ENCODE measurements around the gene TGFB1I1.

The TGFB1I1 gene

DNA sequence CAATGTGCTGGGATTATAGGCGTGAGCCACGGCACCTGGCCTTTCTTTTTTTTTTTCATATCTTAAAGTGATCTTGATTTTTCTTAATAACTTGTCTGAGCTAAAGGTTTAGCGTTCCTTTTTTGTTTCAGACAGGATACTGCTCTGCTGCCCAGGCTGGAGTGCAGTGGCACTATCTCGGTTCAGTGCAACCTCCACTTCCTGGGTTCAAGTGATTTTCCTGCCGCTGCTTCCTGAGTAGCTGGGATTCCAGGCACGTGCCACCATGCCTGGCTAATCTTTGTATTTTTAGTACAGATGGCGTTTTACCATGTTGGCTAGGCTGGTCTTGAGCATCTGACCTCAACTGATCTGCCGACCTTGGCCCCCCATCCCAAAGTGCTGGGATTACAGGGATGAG lies 32.2 kb downstream of the TGFB1I1 start:
- no peak overlapping the region for H3K4me3 ChIP-seq (ENCODE audit: low read depth, low read length)
- no peak overlapping the region for H3K27ac ChIP-seq (ENCODE audit: low read depth, low read length)
- no peak overlapping the region for H3K9ac ChIP-seq (ENCODE audit: low read depth, low read length)
- no peaks in the 10 kb centered on the region for H3K9me3 ChIP-seq (ENCODE audit: control insufficient read depth, insufficient read depth, low read length)
- peaks cover 20% of the 10 kb centered on the region for H3K4me1 ChIP-seq (ENCODE audit: control insufficient read depth, insufficient read depth, low read length)
- H3K27me3 ChIP-seq (ENCODE audit: control insufficient read depth, insufficient read depth, low read length): no peaks in the 10 kb centered on the region
- peaks cover 14% of the 10 kb centered on the region for H3K36me3 ChIP-seq (ENCODE audit: control insufficient read depth, insufficient read depth, low read length)

DNA sequence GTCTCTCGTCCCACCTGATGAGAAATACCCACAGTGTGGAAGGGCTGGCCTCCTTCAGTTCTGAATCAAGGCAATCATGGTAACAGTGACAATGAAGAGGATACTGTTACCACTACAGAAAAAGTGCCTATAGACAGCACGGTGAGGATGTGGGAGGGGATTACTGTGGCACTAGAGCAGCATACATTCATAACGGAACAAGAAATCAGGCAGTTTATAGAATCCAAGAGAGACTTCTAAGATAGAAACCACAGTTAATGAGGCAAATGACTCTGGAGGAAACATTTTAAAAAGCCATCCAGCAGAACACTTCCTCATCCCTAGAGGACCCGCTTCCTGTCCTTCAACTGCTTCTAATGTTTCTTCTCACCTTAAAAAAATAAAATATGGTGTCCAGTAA lies 33.5 kb downstream of the TGFB1I1 start:
- Histone ChIP-seq H3K36me3 (ENCODE audit: control insufficient read depth, insufficient read depth, low read length) (peaks cover 8% of the 10 kb centered on the region; the same call in 1 of the 2 replicates), H3K27ac (ENCODE audit: low read depth, low read length) (no peak overlapping the region), H3K9me3 (ENCODE audit: control insufficient read depth, insufficient read depth, low read length) (no peaks in the 10 kb centered on the region), H3K4me3 (ENCODE audit: low read depth, low read length) (no peak overlapping the region), H3K9ac (ENCODE audit: low read depth, low read length) (no peak overlapping the region), H3K4me1 (ENCODE audit: control insufficient read depth, insufficient read depth, low read length) (peaks cover 21% of the 10 kb centered on the region), H3K27me3 (ENCODE audit: control insufficient read depth, insufficient read depth, low read length) (no peaks in the 10 kb centered on the region)

DNA sequence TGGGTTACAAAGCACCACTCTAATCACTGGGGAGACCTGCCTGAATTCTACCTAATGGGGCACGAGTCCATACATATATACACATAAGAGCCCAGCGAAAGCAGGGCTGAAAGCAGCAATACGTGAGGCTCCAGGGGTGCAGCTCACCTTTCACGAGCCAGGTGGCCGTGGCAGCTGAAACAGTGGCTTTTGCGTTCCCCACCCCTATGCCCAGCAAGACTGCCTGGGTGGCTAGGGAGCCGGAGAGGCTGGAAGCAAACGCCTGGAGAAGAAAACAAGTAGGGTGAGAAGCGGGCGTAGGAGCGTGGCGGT lies 35.6 kb downstream of the TGFB1I1 start:
- Histone ChIP-seq H3K27me3 (ENCODE audit: control insufficient read depth, insufficient read depth, low read length) (no peaks in the 10 kb centered on the region), H3K4me1 (ENCODE audit: control insufficient read depth, insufficient read depth, low read length) (peaks cover 11% of the 10 kb centered on the region), H3K36me3 (ENCODE audit: control insufficient read depth, insufficient read depth, low read length) (peaks cover 8% of the 10 kb centered on the region; the same call in 1 of the 2 replicates), H3K27ac (ENCODE audit: low read depth, low read length) (peak overlapping the region; percentile 83), H3K4me3 (ENCODE audit: low read depth, low read length) (peak overlapping the region; percentile 85), H3K9ac (ENCODE audit: low read depth, low read length) (peak overlapping the region; percentile 89), H3K9me3 (ENCODE audit: control insufficient read depth, insufficient read depth, low read length) (no peaks in the 10 kb centered on the region)

DNA sequence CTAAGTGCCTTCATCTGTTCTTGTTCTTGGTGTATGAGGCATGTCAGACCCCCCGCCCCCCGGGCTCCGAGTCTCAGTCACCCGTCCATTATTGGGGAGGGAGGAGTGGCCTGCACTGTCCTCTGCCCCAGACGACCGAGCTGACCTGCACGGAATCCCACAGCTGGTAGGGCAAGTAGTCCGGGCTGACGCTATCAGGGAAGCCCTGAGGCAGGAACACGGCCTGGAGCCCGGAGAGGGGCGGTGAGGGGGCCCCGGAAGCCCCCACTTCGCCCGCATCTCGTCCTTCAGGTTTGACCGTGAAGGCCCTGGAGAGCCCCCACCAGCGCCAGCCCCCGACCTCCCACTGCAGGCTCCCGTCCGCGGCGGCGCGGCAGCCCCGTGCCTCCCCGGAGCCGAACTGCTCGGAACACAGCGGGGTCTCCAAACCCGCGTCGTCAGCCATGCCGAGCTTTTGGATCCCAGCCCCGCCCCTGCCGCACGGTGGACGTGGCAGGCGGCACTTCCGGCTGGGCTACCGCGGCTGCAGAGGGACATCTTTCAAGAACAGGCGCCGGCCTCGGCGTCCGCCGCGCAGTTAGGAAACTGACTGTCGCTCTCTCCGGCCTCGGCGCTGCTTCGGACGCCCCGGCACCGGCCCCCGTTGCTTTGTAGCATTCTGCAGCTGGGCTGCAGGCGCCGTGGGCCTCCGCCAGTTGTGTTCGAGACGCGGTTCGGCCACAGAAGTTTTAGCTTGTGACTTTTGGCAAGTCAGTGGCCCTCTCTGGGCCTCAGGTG lies 36.2 kb downstream of the TGFB1I1 start, which contains the start of gene RUSF1:
TSS of gene RUSF1 (minus strand) at position 463 of the 777 bp plus-strand sequence. CDS start at position 445, 18 bp downstream.
- Histone ChIP-seq H3K4me1 (ENCODE audit: control insufficient read depth, insufficient read depth, low read length) (peaks cover 11% of the 10 kb centered on the region), H3K27ac (ENCODE audit: low read depth, low read length) (peak within 1 kb of the TSS; percentile 83), H3K9ac (ENCODE audit: low read depth, low read length) (peak within 1 kb of the TSS; percentile 89), H3K27me3 (ENCODE audit: control insufficient read depth, insufficient read depth, low read length) (no peaks in the 10 kb centered on the region), H3K4me3 (ENCODE audit: low read depth, low read length) (peak within 1 kb of the TSS; percentile 85), H3K9me3 (ENCODE audit: control insufficient read depth, insufficient read depth, low read length) (no peaks in the 10 kb centered on the region), H3K36me3 (ENCODE audit: control insufficient read depth, insufficient read depth, low read length) (peaks cover 8% of the 10 kb centered on the region; the same call in 1 of the 2 replicates)

DNA sequence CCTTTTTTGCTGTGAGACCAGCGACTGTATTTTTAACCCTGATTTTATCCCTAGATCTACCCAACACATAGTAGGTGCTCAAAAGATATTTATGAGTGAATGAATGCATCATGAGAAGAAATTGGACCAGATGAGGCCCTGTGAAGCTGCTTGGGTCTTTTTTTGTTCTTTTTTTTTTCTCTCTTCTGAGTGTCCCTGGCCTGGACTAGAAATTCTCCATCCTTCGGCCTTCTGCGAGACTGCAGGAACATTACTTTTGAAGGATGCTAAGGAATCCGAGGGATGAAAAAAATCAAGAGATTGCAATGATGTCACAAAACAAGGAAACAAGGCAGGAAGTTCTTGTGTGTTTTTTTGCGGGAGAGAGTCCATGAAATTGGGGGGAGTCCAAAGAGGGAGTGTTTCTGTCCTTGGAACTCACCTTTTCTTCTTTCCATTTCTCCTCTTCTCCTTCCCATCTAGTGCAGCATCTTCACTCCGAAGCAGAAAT lies 36.8 kb downstream of the TGFB1I1 start:
- H3K27ac ChIP-seq (ENCODE audit: low read depth, low read length): peak overlapping the region; percentile 83
- H3K9me3 ChIP-seq (ENCODE audit: control insufficient read depth, insufficient read depth, low read length): no peaks in the 10 kb centered on the region
- no peaks in the 10 kb centered on the region for H3K27me3 ChIP-seq (ENCODE audit: control insufficient read depth, insufficient read depth, low read length)
- peaks cover 11% of the 10 kb centered on the region for H3K4me1 ChIP-seq (ENCODE audit: control insufficient read depth, insufficient read depth, low read length)
- H3K9ac ChIP-seq (ENCODE audit: low read depth, low read length): peak overlapping the region; percentile 89
- peaks cover 8% of the 10 kb centered on the region; the same call in 1 of the 2 replicates for H3K36me3 ChIP-seq (ENCODE audit: control insufficient read depth, insufficient read depth, low read length)
- peak overlapping the region; percentile 85 for H3K4me3 ChIP-seq (ENCODE audit: low read depth, low read length)

DNA sequence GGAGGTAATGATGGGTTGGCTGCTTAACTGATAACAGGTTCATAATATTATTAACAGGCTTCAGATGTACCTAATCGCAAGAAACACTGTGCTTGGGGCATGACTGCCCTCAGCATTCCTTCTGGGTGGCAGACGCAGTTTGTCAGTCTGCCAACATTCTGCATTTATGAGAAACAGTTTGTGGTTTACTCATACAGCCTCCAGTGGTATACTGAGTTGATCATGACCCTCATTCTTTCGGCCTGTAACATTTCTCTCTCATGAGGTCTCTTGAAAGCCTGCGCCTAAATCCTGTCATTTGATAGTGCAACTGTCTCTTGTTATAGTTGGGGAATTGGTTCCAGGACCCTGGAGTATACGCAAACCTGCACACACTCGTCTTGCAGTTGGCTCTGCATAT lies 41.2 kb downstream of the TGFB1I1 start:
- Histone ChIP-seq H3K4me1 (ENCODE audit: control insufficient read depth, insufficient read depth, low read length) (peaks cover 7% of the 10 kb centered on the region; the same call in 1 of the 2 replicates), H3K9me3 (ENCODE audit: control insufficient read depth, insufficient read depth, low read length) (peaks cover 4% of the 10 kb centered on the region; the same call in 1 of the 2 replicates), H3K4me3 (ENCODE audit: low read depth, low read length) (no peak overlapping the region), H3K36me3 (ENCODE audit: control insufficient read depth, insufficient read depth, low read length) (no peaks in the 10 kb centered on the region), H3K27me3 (ENCODE audit: control insufficient read depth, insufficient read depth, low read length) (no peaks in the 10 kb centered on the region), H3K9ac (ENCODE audit: low read depth, low read length) (no peak overlapping the region), H3K27ac (ENCODE audit: low read depth, low read length) (no peak overlapping the region)

DNA sequence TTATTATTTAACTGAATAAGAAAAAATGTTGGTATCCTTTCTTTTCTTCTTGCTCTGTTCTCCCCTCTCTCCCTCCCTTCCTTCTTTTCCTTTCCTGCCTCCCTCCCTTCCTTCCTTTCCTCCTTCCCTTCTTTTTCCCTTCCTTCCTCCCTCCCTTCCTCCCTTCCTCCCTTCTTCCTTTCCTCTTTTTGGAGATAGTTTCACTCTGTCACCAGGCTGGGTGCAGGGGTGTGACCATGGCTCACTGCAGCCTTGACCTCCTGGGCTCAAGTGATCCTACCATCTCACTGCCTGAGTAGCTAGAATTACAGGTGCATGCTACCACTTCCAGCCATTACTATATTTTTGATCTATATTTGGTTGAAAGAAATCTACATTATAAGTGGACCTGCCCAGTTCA lies 41.9 kb downstream of the TGFB1I1 start:
- H3K4me1 ChIP-seq (ENCODE audit: control insufficient read depth, insufficient read depth, low read length): peaks cover 6% of the 10 kb centered on the region; the same call in 1 of the 2 replicates
- no peak overlapping the region for H3K27ac ChIP-seq (ENCODE audit: low read depth, low read length)
- H3K4me3 ChIP-seq (ENCODE audit: low read depth, low read length): no peak overlapping the region
- H3K9me3 ChIP-seq (ENCODE audit: control insufficient read depth, insufficient read depth, low read length): peaks cover 4% of the 10 kb centered on the region; the same call in 1 of the 2 replicates
- no peaks in the 10 kb centered on the region for H3K36me3 ChIP-seq (ENCODE audit: control insufficient read depth, insufficient read depth, low read length)
- H3K9ac ChIP-seq (ENCODE audit: low read depth, low read length): no peak overlapping the region
- no peaks in the 10 kb centered on the region for H3K27me3 ChIP-seq (ENCODE audit: control insufficient read depth, insufficient read depth, low read length)

DNA sequence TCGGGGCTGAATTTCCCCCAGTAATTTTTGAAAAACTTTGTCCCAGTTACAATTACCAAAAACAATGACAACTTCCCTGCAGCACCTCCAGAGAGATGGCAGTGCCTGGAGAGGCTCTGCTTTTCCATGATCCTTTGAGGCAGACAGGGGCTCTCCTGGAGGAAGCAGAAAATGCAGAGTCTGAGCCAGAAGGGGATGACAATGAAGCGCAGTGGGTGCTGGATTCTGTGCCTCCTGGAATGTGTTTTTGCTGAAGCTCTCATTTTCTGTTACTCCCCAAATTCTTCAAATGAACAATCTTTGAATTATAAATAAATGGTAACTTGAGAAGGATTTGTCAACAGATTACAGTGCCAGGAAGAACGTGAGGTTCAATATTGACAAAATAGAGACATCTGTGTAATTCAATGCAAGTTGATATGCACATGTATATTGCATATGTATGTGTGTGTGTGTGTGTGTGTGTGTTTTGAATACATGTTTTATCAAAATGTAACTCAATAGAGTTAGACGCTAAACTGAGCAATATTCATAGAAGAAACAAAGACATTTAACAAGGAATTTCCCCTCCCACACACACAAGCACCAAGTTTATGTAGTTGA lies 45.9 kb downstream of the TGFB1I1 start:
- no peak overlapping the region for H3K27ac ChIP-seq (ENCODE audit: low read depth, low read length)
- peaks cover 4% of the 10 kb centered on the region; the same call in 1 of the 2 replicates for H3K9me3 ChIP-seq (ENCODE audit: control insufficient read depth, insufficient read depth, low read length)
- H3K9ac ChIP-seq (ENCODE audit: low read depth, low read length): no peak overlapping the region
- H3K4me3 ChIP-seq (ENCODE audit: low read depth, low read length): no peak overlapping the region
- no peaks in the 10 kb centered on the region for H3K36me3 ChIP-seq (ENCODE audit: control insufficient read depth, insufficient read depth, low read length)
- peaks cover 8% of the 10 kb centered on the region; the same call in 1 of the 2 replicates for H3K4me1 ChIP-seq (ENCODE audit: control insufficient read depth, insufficient read depth, low read length)
- no peaks in the 10 kb centered on the region for H3K27me3 ChIP-seq (ENCODE audit: control insufficient read depth, insufficient read depth, low read length)

DNA sequence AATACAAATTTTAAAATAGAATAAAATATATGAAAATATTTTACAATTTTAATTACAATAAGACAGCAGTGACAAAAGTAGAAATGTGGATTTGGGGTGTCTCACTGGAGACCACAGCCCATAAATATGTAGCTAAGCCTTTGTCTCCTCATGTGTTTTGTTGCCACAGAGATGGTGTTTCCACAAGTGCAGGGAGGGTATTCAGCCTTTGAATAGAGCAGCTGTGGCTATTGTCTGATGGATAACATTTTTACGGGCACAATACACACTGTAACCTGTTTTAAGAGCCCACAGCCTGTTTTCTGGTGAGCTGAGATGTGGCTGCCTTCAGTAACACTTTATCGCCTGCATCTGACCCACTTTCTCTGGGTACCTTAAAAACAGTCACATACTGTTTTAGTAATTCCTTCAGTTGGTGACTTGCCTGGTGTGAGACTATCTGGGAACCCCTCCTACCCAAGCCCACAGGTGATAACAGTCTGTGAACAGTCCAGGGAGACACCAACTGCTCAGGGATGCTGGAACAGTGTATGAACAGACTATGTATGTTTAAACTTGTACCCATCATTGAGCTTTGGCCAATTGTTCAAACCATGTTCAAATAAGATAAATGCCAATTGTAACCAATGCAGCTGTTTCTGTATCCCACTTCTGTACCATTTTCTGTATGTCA lies 47.9 kb downstream of the TGFB1I1 start:
- Histone ChIP-seq H3K9me3 (ENCODE audit: control insufficient read depth, insufficient read depth, low read length) (peaks cover 4% of the 10 kb centered on the region; the same call in 1 of the 2 replicates), H3K9ac (ENCODE audit: low read depth, low read length) (no peak overlapping the region), H3K36me3 (ENCODE audit: control insufficient read depth, insufficient read depth, low read length) (no peaks in the 10 kb centered on the region), H3K27ac (ENCODE audit: low read depth, low read length) (no peak overlapping the region), H3K27me3 (ENCODE audit: control insufficient read depth, insufficient read depth, low read length) (no peaks in the 10 kb centered on the region), H3K4me3 (ENCODE audit: low read depth, low read length) (no peak overlapping the region), H3K4me1 (ENCODE audit: control insufficient read depth, insufficient read depth, low read length) (peaks cover 8% of the 10 kb centered on the region; the same call in 1 of the 2 replicates)

DNA sequence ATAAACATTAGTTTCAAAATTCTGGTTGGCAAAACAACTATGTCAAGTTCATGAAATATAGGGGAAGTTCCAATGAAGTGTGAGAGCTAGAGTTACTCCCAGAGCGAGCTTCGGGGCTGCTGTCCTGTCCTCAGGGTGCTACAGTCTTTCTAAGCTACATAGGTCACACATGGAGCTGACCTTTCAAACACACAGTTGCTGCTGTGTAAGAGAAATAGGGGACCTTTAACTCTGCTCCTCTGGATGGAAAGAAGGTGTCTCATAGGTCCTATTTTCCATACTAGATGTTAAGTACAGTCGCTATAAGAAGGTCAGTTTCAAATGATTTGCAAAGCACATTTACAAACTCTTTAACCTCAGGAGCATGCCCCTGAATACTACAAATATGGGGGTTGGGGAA lies 49.4 kb downstream of the TGFB1I1 start:
- Histone ChIP-seq H3K27me3 (ENCODE audit: control insufficient read depth, insufficient read depth, low read length) (no peaks in the 10 kb centered on the region), H3K4me1 (ENCODE audit: control insufficient read depth, insufficient read depth, low read length) (peaks cover 6% of the 10 kb centered on the region; the same call in 1 of the 2 replicates), H3K27ac (ENCODE audit: low read depth, low read length) (no peak overlapping the region), H3K9me3 (ENCODE audit: control insufficient read depth, insufficient read depth, low read length) (peaks cover 1% of the 10 kb centered on the region; the same call in 1 of the 2 replicates), H3K9ac (ENCODE audit: low read depth, low read length) (no peak overlapping the region), H3K4me3 (ENCODE audit: low read depth, low read length) (no peak overlapping the region), H3K36me3 (ENCODE audit: control insufficient read depth, insufficient read depth, low read length) (no peaks in the 10 kb centered on the region)
